HG03558 (cell line): ENCODE results near the gene MAST1.
"Not testable (repeated sequence)": the region's sequence is repeated elsewhere in the genome, so short reads cannot be mapped to it uniquely, and the experiment has no call there.

Experiments used
- ATAC-seq: cut with Tn5 transposase; IDR thresholded peaks from one replicate; pipeline ENCODE4 v1.9.1; 2021; ENCODE audit warnings: moderate number of reproducible peaks; ENCODE audit not compliant: unreplicated experiment; ENCODE audit errors: extremely low read depth

Gene MAST1

GRCh38 chr19:12838182-12838885 lies at the start of gene MAST1:
Gene MAST1 (plus strand): TSS chr19:12838515. CDS start chr19:12838573, 58 bp downstream.
- no peak for ATAC-seq

GRCh38 chr19:12788682-12789097 lies 49.6 kb upstream of the MAST1 start:
- ATAC-seq = no peak

GRCh38 chr19:12789098-12789903 lies 49.0 kb upstream of the MAST1 start:
- no peak for ATAC-seq

GRCh38 chr19:12789904-12790619 lies 48.3 kb upstream of the MAST1 start:
- peak; percentile 23 for ATAC-seq

GRCh38 chr19:12790628-12791344 lies 47.5 kb upstream of the MAST1 start:
- no peak for ATAC-seq

- ATAC-seq = no peak
Measured at GRCh38 chr19:12791345-12792050, 46.8 kb upstream of the MAST1 start, which contains the start of gene JUNB. Gene JUNB (plus strand): TSS chr19:12791486. CDS start chr19:12791772, 286 bp downstream.

- no peak for ATAC-seq
Measured at GRCh38 chr19:12792051-12792852, 46.1 kb upstream of the MAST1 start.

GRCh38 chr19:12792853-12793289 lies 45.4 kb upstream of the MAST1 start:
- ATAC-seq = no peak

GRCh38 chr19:12793290-12794195 lies 44.8 kb upstream of the MAST1 start:
- ATAC-seq = peak; percentile 23

- no peak for ATAC-seq
Measured at GRCh38 chr19:12794196-12794941, 43.9 kb upstream of the MAST1 start.

- ATAC-seq = no peak
Measured at GRCh38 chr19:12794971-12795381, 43.3 kb upstream of the MAST1 start.

GRCh38 chr19:12796146-12797071 lies 41.9 kb upstream of the MAST1 start:
- ATAC-seq = no peak

- no peak for ATAC-seq
Measured at GRCh38 chr19:12797141-12797587, 41.2 kb upstream of the MAST1 start.

GRCh38 chr19:12797607-12798006 lies 40.7 kb upstream of the MAST1 start:
- ATAC-seq = not testable (repeated sequence)

- ATAC-seq = no peak
Measured at GRCh38 chr19:12799742-12800465, 38.4 kb upstream of the MAST1 start.
